GM21381 (cell line): ENCODE measurements around the gene ANKS1B.

Source experiments
- ATAC-seq: cut with Tn5 transposase; IDR thresholded peaks from one replicate; pipeline ENCODE4 v1.9.1; 2021; ENCODE audit warnings: mild to moderate bottlenecking, moderate library complexity; ENCODE audit not compliant: unreplicated experiment

Gene ANKS1B

DNA sequence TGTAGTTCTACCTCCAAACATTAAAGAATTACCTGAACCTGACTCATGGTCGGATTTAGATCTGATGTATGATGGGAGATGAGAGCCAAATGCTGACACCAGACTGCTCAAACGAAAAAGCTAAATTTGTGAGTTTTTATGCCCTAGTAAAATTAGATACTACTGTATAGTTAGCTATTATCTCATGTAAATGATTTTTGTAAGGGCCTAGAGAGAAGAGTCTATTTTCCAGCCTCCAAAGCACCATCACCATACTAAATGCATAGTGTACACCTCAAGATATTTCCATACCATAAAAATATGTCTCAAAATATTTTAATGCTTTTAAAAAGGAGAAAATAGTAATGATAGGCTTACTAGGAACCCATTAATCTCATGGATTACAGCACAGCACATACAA lies 18.3 kb downstream of the ANKS1B start:
- ATAC-seq = no peak

DNA sequence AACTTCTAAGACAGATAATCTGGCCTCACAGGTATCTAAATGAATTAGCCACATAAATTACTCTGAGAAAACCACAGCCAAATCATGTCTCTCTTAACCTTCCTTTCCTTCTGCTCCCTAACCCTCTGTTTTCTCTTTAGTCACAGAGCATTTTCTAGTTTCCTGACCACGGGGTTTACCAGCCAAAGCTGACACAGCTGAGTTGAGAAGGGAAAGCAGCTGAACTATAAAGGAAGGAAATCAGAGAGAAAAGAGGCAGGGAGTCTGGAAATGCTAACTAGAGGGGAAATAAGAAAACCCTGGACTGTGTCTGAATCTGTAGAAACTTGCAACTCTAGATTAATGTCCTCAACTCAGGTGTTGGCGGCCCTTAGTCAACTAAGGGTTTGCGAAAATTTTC lies 24.4 kb downstream of the ANKS1B start:
- no peak for ATAC-seq

DNA sequence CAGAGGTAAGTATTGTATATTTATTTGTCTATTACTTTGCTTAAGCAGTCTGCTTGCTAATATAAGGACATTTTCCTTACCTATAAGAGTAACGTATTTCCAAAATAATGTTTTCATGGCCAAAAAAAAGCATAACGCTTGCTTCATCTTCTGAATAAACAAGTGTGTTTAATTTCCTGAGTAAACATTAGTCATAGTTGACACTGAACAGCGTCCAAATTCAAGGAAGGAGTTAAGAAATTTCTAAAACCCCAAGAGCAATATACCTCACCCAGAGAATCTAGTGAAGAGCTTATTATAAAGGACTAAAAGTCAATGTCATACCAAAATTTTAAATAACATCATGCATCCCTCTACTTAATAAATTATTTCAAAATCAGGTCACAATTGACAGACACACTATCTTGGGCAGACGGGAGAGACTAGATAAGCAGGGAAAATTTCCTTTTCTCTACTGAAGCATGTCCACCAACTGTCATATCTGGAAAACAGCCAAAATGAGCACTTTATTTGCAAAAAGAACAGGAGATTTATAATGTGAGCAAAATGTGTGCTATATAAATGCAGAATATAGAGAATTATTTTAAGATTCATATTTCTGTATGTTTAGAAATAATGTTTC lies 25.1 kb downstream of the ANKS1B start:
- ATAC-seq = no peak

DNA sequence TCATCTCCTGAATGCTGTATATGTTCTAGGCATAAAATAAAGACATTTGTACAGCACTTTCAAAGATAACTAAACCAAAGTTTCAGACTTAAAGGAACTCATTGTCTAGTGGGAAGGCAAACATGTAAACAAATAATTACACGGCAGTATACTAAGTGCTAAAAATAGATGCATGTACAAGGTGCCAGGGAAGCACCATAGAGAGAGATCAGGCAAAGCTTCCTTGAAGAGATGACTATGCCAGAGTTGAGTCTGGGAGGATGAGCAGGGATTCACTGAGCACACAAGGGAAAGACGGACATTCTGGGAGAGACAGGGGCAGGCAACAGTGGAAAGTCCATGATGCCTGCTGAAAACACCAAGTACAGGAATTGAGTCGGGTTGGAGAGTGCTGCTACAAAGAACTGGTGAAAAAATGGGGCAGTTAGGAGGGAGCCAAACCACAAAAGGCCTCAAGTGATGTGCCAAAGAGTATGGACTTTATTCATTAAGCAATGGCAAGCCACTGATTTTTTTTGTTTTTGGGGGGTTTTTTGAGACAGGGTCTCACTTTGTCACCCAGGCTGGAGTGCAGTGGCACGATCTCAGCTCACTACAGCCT lies 26.8 kb downstream of the ANKS1B start:
- ATAC-seq = no peak

- no peak for ATAC-seq
These were observed 30.0 kb downstream of the ANKS1B start for GRCh38 chr12:99954724-99955123.

- no peak for ATAC-seq
These were observed 36.4 kb downstream of the ANKS1B start for GRCh38 chr12:99948370-99948769.

DNA sequence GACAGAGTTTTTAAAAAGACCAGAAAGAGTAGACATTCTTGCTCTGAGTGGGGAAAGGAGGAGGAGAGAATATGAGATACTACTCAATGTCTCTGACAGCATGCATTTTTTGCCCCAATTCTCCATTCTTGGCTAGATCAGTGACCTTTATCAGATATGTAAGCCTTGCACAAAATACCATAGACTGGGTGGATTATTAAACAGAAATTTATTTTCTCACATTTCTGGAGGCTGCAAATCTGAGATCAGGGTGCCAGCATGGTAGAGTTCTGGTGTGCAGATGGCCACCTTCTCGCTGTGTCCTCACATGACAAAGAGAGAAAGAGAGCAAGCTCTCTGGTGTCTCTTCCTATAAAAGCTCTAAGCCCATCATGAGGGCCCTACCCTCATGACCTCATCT lies 38.6 kb downstream of the ANKS1B start:
- no peak for ATAC-seq

DNA sequence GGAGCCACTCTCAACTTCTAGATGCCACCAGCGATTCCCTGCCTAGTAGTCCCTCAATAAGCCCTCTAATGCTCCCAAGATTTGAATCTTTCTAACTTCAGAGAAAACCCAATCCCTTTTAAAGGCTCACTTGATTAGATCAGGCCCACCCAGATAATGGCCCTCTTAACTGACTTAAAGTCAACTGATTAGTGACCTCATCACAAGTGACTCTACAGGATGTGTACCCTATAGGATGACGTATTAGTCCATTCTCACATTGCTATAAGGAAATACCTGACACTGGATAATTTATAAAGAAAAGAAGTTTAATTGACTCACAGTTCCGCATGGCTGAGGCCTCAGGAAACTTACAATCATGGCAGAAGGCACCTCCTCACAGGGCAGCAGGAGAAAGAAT lies 49.1 kb downstream of the ANKS1B start:
- no peak for ATAC-seq

GRCh38 chr12:99926511-99927169 lies 58.1 kb downstream of the ANKS1B start:
- ATAC-seq = no peak

- no peak for ATAC-seq
These were observed 64.3 kb downstream of the ANKS1B start for GRCh38 chr12:99920353-99920960.

DNA sequence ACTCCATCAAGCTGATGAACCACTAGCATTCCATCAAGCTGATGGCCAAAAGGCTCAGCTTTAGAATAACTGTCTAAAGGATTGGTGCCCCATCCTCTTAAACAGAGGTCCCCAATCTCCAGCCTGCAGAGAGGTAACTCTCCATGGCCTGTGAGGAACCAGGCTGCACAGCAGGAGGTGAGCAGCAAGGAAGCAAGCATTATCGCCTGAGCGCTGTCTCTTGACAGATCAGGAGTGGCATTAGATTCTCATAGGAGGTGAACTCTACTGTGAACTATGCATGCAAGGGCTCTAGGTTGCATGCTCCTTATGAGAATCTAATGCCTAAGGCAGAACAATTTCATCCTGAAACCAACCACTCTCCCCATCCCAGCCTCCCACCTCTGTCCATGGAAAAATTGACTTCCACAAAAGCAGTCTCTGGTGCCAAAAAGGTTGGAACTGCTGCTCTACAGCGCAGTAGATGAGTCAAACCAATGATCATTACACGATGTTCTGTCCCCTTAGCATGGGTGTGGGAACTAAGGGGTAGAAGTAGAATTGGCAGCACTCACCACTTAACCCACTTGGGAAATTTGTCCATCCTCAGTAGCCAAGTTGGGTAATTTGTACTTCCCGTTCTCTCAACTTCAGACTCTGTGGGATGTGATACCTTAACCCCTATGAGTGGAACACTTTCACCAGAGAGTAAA lies 66.9 kb downstream of the ANKS1B start:
- no peak for ATAC-seq

GRCh38 chr12:99916555-99916954 lies 68.2 kb downstream of the ANKS1B start:
- ATAC-seq = no peak

DNA sequence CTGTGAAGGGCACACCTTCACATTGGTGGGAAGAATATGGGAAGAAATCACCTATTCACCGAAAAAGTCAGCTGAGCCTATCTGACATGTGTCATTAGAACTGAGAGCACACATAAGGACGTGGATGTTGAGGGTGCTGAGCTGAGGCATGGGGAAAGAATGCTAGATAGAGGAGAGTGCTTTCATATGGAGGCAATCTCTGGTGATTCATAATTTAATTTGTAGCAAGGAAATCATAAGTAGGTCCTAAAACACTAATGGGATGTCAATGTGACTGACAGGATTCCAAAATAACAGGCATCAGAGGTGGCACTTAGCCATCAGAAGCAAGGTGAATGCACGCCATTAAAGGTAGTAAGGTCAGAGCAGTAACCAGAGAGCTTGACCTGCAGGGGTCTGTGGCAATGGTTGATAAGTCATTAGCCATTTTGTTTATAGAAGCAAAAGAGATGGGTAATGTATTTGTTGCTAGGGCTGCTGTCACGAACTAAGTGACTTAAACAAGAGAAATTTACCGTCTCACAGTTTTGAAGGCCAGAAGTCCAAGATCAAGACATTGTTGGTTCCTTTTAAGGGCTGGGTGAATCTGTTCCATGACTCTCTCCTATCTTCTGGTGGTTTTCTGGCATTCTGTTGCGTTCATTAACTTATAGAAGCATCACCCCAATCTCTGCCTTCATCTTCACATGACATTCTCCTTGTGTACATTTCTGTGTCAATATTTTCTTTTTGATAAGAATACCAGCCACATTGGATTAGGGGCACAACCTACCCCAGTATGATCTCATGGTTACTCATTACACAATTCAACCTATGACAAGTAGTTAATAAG lies 69.3 kb downstream of the ANKS1B start:
- ATAC-seq = no peak

DNA sequence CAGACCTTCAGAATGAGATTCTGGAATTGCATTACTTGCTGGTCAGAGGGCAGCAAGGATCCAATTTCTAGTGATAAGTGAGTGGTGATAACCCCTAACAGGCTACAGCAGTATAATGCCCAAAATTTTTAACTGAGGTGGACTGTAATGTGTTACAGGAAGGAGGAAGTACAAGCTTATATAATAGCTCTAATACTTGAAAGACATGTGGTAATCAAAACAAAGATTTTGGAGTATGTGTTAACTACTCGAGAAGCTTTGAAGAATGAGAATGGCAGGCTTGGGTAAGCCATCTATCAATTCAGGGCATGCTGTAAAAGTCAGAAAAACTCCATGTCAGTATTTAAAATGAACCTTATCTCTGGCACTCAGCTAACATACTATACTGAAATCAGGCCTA lies 70.5 kb downstream of the ANKS1B start:
- ATAC-seq = no peak

DNA sequence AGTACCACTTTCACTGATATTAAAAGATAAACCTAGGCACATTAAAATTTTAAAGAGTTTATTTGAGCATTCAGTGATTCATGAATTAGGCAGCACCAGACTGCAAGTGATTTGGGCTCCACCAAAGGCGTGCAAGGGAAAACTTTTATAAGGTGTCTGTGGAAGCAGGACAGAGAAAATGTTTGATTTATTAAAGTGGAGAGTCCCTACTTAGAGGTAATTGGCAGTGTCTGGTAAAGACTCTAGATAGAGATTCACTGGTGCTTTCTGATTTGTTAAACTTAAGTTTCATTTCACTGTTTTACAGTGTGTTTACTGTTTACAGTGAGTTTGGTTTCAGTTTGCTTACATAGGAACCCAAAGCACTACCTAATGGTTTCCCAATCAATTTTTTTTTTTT lies 72.8 kb downstream of the ANKS1B start:
- peak; percentile 88 for ATAC-seq

GRCh38 chr12:99911081-99911480 lies 73.7 kb downstream of the ANKS1B start:
- no peak for ATAC-seq

GRCh38 chr12:99910342-99910741 lies 74.4 kb downstream of the ANKS1B start:
- ATAC-seq = no peak

DNA sequence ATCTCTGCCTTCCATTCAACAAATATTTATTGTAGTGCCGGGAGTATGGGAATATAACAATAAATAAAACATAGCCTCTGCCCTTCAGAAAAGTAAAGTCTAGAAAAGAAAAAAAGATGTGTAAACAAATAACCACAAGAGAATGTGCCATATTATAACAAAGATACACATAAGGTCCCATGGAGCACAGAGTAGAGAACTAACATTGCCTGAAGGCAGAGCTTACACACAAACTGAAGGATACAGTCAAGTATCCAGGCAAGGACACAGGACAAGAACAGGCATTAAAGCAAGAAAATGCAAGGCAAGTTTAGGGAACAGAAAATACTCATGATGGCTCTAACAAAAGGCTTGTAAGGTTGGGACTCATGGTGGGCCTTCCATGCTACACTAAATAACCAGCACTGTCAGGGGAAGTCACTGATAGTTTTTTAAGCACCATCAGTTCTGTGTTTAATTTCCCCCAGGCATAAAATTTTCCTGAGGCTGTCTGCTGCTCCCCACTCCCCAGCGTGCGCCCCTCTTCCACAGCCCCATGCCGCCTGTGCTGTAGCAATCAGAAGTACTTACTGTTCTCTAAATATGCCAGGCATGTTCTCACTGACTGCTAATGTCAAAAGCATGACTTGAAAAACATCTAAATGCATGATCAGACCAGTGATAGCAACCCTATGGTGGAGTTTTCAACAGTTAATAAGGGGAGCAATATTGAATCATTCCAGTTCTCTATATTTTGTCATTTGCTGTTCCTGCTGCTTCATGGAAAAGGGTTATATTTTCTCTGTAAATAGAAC lies 77.8 kb downstream of the ANKS1B start:
- ATAC-seq = no peak

DNA sequence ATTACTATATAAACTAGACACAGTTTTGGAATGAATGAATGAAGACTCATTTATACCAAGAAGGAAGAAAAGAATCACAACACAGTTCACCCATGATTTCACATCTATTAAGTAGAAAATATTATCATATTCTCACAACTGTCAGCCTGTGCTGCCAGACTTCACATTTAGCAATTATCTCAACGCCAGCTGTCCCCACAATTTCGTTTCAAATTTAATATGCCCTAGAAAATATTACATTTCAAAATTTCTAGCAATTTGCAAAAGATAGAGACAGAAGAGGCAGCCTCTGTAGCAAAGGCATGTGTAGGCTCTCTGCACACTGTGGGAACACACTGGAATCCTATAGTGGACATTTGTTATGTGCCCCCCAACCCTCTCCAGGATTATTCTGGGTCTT lies 83.6 kb downstream of the ANKS1B start:
- no peak for ATAC-seq

DNA sequence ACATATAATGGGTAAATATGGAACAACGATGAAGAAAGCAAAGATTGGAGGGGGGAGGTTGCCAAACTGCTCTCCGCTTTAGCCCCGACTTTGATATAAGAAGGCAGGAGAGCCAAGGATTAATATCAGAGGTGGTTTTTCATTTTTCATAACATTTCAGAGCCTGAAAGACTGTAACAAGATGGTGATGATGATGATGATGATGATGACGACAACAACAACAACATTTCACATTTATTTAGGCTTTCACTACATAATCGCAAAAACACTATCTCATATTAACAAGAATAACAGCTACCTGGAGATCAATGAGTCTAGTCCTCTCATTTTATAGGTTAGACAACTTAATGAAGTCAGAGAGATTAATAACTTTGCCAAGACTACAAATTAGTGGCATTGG lies 86.1 kb downstream of the ANKS1B start:
- ATAC-seq = no peak
